SU-DHL-6 (cell line): Measurements from ENCODE around the gene HSPBP1.

Source experiments
- CTCF ChIP-seq: fragments of 200-600 bp; sonication (generic); IDR thresholded peaks from one replicate; pipeline ENCODE4 v1.5.1; 2017; ENCODE audit warnings: antibody characterized with exemption, mild to moderate bottlenecking, low read length, moderate library complexity; ENCODE audit not compliant: insufficient read depth, poor library complexity, severe bottlenecking
- EZH2phosphoT487 ChIP-seq: fragments of 200-600 bp; sonication (generic), shearing (Covaris generic); conservative IDR thresholded peaks from 2 replicates; pipeline ENCODE4 v1.6.1; 2018; ENCODE audit warnings: mild to moderate bottlenecking, antibody characterized with exemption, low read length, moderate library complexity, mixed read lengths

- no peak for TF ChIP-seq CTCF
- no peak for TF ChIP-seq EZH2phosphoT487
These were observed 13.1 kb downstream of the HSPBP1 start for GRCh38 chr19:55266840-55267239.
